GM12864 (cell line): ENCODE results near the gene TLR10.
A peak's percentile ranks its signal among the peaks of the same experiment; 100 is the strongest.

Experiments used
- DNase-seq: peaks from one replicate; pipeline ENCODE4 v3.0.0-alpha.2; 2011; ENCODE audit warnings: low read depth
- H3K4me3 ChIP-seq: 2 replicates; pipeline ENCODE4 v1.5.1; 2011; ENCODE audit warnings: mild to moderate bottlenecking, low read depth, low read length, control low read depth
- TF ChIP-seq, protein P1 (sequence below): IDR thresholded peaks from 2 replicates; pipeline ENCODE4 v1.5.1; 2011; ENCODE audit warnings: low read depth, mild to moderate bottlenecking, moderate library complexity, low read length, control low read depth, inconsistent platforms; ENCODE audit errors: missing control alignments

Gene TLR10

DNA sequence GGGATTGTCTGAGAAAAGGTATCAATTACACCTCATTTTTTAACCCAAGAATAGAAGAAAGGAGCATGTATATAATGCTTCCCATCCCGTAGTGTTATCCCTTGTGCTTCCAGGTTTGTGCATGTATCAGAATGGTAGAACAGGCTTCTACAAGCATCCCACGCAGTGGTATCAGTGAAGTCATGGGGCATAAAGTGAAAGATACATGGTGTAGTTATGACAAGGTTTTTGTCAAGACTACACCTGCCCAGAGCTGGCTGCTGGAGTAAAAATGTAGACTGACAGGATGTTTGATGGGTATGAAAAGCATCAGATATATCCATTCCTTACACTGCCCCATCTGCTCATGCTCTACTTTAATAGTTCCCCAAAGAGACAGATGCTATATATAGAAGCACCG, 12.3 kb upstream of the TLR10 start:
- H3K4me3 ChIP-seq = no peak overlapping the region
- TF ChIP-seq, protein P1, sequence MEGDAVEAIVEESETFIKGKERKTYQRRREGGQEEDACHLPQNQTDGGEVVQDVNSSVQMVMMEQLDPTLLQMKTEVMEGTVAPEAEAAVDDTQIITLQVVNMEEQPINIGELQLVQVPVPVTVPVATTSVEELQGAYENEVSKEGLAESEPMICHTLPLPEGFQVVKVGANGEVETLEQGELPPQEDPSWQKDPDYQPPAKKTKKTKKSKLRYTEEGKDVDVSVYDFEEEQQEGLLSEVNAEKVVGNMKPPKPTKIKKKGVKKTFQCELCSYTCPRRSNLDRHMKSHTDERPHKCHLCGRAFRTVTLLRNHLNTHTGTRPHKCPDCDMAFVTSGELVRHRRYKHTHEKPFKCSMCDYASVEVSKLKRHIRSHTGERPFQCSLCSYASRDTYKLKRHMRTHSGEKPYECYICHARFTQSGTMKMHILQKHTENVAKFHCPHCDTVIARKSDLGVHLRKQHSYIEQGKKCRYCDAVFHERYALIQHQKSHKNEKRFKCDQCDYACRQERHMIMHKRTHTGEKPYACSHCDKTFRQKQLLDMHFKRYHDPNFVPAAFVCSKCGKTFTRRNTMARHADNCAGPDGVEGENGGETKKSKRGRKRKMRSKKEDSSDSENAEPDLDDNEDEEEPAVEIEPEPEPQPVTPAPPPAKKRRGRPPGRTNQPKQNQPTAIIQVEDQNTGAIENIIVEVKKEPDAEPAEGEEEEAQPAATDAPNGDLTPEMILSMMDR = no peak
- DNase-seq = no peak

DNA sequence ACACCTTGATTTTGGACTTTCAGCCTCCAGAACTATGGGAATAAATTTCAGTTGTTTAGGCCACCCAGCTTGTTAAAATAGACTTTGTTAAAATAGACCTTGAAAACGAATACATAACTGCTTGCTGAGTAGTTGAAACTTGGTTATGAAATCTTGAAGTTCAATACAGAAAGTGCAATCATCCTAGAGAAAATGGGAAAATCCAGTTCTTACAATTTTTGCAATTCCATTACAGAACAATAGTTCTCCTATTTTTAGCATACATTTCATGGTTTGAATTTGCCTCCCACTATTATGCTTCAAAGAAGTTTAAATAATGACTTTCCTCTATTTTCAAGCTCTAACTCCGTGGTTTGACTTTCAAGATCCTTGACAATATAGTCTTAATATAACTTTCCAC, 11.3 kb upstream of the TLR10 start:
- DNase-seq = no peak
- H3K4me3 ChIP-seq = no peak overlapping the region
- TF ChIP-seq, protein P1 = no peak

DNA sequence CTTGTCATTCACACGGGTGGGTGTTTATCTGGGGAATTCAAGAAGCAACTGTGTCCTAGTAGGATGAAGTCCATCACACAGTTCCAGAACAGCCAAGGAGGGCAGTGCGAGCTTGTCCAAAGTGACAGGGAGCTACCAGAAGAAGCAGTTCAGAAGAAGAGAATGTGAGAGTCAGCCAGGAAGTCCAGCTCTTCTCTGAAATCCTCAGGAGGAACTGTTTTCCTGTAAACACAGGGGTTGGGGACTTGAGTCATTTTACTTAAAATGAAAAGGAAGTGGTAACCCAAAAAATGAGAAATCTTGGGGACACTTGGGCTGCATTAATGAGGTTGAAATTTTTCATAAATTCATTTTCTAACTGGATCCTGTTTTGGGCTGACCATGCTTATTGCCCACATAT, 8.2 kb upstream of the TLR10 start:
- H3K4me3 ChIP-seq = no peak overlapping the region
- DNase-seq = no peak

DNA sequence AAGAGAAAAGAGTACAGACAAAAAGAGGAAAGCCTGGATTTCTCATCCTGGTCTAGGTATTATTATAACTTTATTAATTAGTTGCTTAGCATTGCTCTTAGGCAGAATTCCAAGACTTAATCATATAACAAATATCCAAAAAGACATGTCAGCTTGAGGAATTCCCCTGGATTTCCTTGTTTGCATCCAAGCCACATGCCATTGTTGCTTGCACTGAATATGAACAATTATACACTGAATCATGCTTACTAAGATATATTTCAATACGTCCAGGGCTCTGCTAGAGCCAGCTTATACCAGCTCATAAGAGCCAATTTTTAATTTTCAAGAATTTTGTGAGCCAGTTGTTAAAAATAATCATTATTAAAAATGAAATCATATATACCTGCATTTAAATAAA, 5.5 kb upstream of the TLR10 start:
- TF ChIP-seq, protein P1 = no peak
- DNase-seq = no peak
- no peak overlapping the region for H3K4me3 ChIP-seq

More for the DNA sequence above, 8.2 kb upstream of the TLR10 start:
- TF ChIP-seq, protein P1 = no peak

DNA sequence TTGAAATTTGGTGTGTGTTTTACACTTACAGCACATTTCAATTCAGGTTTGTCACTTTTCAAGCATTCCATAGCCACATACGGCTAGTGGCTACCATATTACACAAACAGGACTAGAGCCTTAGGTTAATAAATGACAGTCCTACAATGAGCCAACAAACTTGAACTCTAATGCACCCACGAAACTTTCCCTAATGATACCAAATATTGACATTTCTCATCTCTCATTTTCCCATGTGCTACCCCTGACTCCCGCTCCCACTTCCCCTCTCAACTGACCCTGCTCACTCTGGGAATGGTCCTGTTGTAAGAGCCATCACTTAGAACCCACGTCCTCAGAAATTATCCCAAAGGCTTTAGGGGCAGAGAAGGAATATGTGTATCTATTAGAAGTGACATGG, 4.9 kb upstream of the TLR10 start:
- no peak for DNase-seq
- TF ChIP-seq, protein P1 = no peak
- no peak overlapping the region for H3K4me3 ChIP-seq

DNA sequence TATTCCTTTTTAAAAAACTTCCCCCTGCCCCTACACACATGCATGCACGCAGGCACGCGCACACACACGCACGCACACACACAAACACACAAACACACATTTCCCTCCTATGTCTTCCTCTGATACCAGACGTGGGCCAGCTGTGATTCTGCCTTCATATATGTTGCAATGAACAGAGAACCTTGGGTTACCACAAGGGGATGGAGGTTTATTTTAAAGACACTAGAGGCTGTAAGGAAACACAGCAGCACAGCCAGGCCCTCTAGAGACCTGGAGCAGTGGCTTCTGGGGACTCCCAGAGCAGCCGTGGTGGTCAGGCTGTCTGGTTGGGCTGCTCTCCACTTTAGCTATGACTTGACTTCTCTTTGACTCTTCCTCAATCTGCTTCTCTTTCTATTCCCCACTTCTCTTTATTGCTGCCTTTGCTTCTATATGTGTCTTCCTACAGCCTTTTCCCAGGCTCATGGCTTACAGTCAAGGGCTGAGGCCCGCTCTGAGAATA, 3.2 kb upstream of the TLR10 start:
- no peak overlapping the region for H3K4me3 ChIP-seq
- TF ChIP-seq, protein P1 = peak; percentile 17
- no peak for DNase-seq

DNA sequence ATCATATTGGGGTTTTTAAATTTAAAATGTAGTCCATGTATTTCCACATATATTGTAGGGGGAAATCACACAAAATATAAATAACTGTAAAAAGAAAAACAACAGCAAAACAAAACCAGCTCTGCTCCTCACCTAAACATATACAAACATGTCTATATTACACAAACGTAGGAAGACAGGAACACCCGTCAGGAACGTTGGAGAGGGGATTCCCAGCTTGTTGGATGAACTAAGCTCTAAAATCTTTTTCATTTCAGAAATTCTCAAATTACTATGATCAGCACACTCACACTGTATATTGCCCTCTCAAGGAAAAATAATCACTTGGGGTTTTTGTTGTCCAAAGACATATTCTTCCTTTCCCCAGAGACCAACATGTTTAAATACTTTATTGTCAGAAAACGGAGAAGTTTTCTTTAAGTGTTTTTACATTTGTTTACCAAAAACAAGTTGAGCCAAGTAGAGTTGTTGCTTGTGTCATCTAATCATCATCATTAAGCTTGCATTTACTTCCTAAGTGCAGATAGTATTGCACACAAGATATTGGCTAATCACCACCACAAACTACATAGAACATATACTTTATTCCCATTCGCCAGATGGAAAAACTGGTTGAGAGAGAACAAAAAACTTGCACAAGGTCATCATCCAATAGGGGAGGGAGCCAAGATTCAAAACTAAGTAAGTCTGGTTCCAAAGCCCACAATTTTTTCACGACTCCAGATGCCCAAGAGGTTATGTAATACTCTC, 2.4 kb upstream of the TLR10 start:
- TF ChIP-seq, protein P1 = no peak
- DNase-seq = no peak
- H3K4me3 ChIP-seq = no peak overlapping the region
